Suprapubic skin (tissue), 4 donors: ENCODE measurements around the gene CACNA2D4. TPM values are rescaled to one million over a fixed set of nuclear protein-coding genes. Genes with fewer than 3 reads are reported as not detected.

Experiments
- DNase-seq, 2 donors: peaks; one replicate each; pipeline ENCODE4 v3.0.0-alpha.2; 2019; ENCODE audit warnings: low spot score in 2 of 2
- H3K27ac ChIP-seq: fragments of 200-600 bp; sonication (generic); one replicate; pipeline ENCODE4 v1.5.1; 2019
- H3K27me3 ChIP-seq: fragments of 200-600 bp; sonication (generic); one replicate; pipeline ENCODE4 v1.5.1; 2019
- H3K36me3 ChIP-seq: fragments of 200-600 bp; sonication (generic); one replicate; pipeline ENCODE4 v1.5.1; 2019
- H3K4me1 ChIP-seq: fragments of 200-600 bp; sonication (generic); one replicate; pipeline ENCODE4 v1.5.1; 2019
- H3K4me3 ChIP-seq: fragments of 200-600 bp; sonication (generic); one replicate; pipeline ENCODE4 v1.5.1; 2019; ENCODE audit warnings: mild to moderate bottlenecking
- H3K9me3 ChIP-seq: fragments of 200-600 bp; sonication (generic); one replicate; pipeline ENCODE4 v1.5.1; 2019
- EP300 ChIP-seq: sonication (generic); formaldehyde crosslinking; IDR thresholded peaks from one replicate; pipeline ENCODE4 v1.6.1; 2017; ENCODE audit warnings: antibody characterized with exemption
- POLR2A ChIP-seq, 2 donors: fragments of 450-650 bp; IDR thresholded peaks; one replicate each; pipeline ENCODE4 v1.6.1; 2017; ENCODE audit warnings: antibody characterized with exemption in 2 of 2, mild to moderate bottlenecking in 2 of 2, moderate library complexity in 2 of 2
- POLR2AphosphoS5 ChIP-seq, 3 donors: sonication (generic); formaldehyde crosslinking; IDR thresholded peaks; one replicate each; pipeline ENCODE4 v1.6.1; 2017; ENCODE audit warnings: antibody characterized with exemption in 3 of 3
- WGBS: methylation state at CpG from one replicate; pipeline ENCODE4 v1.1.5; 2018; 5-methylcytosine and 5-hydroxymethylcytosine counted together
- total RNA-seq, 4 donors: library from RNA; depleted of rRNA; stranded (reverse); fragments of >200 nt; gene quantifications; one replicate each; pipeline ENCODE4 v1.1.0, GENCODE V29; 2016
- TF ChIP-seq, protein P1 (sequence below), 2 donors: fragments of 200-600 bp in 1 of 2; fragments of 450-650 bp in 1 of 2; sonication (generic) in 1 of 2; IDR thresholded peaks; one replicate each; pipeline ENCODE4 v1.5.1; 2016 to 2019; ENCODE audit warnings: antibody characterized with exemption in 2 of 2, mild to moderate bottlenecking in 1 of 2, moderate library complexity in 1 of 2

The CACNA2D4 gene
- total RNA-seq, 4 donors from 2014 or later: 0.56 to 1.5 (median 0.97) TPM

DNA sequence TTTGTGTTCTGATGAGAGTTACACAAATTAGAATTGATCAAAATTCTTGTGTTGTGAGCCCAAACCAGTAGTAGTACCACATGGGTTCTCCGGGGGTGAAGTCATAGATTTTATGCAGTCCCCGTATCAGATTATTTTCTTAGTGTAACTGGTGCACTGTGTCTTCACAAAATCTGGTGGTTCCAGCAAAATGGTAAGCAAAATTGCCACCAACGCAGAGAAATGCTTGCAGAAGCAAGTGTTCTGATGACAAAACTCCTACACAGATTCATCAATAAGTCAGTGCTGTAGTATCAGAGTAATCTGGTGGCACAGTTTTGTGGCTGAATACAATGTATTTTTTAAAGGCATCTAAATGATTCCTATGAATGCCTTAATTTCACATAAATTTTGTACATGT lies 1.3 kb upstream of the CACNA2D4 start:
- Histone ChIP-seq H3K9me3 (no peaks in the 10 kb centered on the region), H3K4me3 (no peak overlapping the region), H3K4me1 (peaks cover 2% of the 10 kb centered on the region), H3K27me3 (peaks cover 29% of the 10 kb centered on the region), H3K27ac (no peak overlapping the region), H3K36me3 (no peaks in the 10 kb centered on the region)
- TF ChIP-seq, protein P1, sequence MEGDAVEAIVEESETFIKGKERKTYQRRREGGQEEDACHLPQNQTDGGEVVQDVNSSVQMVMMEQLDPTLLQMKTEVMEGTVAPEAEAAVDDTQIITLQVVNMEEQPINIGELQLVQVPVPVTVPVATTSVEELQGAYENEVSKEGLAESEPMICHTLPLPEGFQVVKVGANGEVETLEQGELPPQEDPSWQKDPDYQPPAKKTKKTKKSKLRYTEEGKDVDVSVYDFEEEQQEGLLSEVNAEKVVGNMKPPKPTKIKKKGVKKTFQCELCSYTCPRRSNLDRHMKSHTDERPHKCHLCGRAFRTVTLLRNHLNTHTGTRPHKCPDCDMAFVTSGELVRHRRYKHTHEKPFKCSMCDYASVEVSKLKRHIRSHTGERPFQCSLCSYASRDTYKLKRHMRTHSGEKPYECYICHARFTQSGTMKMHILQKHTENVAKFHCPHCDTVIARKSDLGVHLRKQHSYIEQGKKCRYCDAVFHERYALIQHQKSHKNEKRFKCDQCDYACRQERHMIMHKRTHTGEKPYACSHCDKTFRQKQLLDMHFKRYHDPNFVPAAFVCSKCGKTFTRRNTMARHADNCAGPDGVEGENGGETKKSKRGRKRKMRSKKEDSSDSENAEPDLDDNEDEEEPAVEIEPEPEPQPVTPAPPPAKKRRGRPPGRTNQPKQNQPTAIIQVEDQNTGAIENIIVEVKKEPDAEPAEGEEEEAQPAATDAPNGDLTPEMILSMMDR (IDR thresholded peaks at IDR 0.05): no peak
- TF ChIP-seq EP300 (no peak), POLR2A (IDR thresholded peaks at IDR 0.05) (no peak), POLR2AphosphoS5 (IDR thresholded peaks at IDR 0.05) (no peak)
- WGBS: 92% methylated on average over 3 of the region's 3 CpGs
- DNase-seq: no peak

DNA sequence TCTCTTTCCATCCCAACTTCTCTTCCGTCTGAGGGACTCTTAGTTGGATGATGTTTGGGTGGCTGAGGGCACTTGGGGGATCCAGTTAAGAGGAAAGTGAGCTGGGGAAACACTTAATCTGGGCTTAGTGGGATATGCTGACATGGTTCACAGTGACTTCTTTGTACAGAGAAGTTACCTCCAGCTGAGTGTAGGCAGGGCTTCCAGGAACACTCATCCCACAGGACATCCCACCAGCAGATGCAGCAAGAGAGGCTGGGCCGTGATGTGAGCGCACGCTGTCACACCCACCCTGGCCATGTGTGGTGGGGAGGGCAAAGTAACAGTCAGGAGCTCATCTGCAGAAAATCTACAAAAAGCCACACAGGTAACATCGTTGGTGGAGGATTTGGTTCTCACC lies 832 bp upstream of the CACNA2D4 start:
- Histone ChIP-seq H3K27me3 (peaks cover 29% of the 10 kb centered on the region), H3K36me3 (no peaks in the 10 kb centered on the region), H3K27ac (no peak overlapping the region), H3K9me3 (no peaks in the 10 kb centered on the region), H3K4me1 (no peaks in the 10 kb centered on the region), H3K4me3 (no peak overlapping the region)
- WGBS: 92% methylated on average over 5 of the region's 5 CpGs
- no peak for TF ChIP-seq POLR2AphosphoS5 (IDR thresholded peaks at IDR 0.05)
- TF ChIP-seq EP300: no peak
- TF ChIP-seq, protein P1 (IDR thresholded peaks at IDR 0.05): no peak
- TF ChIP-seq POLR2A (IDR thresholded peaks at IDR 0.05): no peak
- no peak for DNase-seq

DNA sequence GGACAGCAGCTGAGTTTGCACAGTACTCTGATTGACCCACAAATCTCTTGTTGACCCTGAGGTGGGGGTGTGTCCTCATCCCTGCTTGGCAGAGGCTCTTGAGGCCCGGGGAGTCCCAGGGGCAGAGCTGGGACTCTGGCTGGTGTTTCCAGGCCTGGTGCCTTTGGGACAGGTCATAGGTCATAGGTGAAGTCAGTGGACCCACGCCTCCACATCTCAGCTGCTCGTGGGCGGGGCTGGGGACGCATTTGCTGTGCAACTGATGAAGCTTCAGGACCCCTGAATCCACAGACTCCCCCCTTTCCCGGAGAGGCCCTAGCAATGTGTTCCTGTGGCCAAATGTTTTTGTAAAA lies 408 bp upstream of the CACNA2D4 start:
- no peak for TF ChIP-seq POLR2A (IDR thresholded peaks at IDR 0.05)
- TF ChIP-seq, protein P1 (IDR thresholded peaks at IDR 0.05): no peak
- TF ChIP-seq EP300: no peak
- no peak for TF ChIP-seq POLR2AphosphoS5 (IDR thresholded peaks at IDR 0.05)
- Histone ChIP-seq H3K9me3 (no peaks in the 10 kb centered on the region), H3K27me3 (peaks cover 29% of the 10 kb centered on the region), H3K4me3 (peak overlapping the region; percentile 36), H3K36me3 (no peaks in the 10 kb centered on the region), H3K27ac (peak overlapping the region; percentile 74), H3K4me1 (no peaks in the 10 kb centered on the region)
- 77% methylated on average over 2 of the region's 6 CpGs for WGBS
- DNase-seq: peak in 1 of 2 donors; percentile 76

DNA sequence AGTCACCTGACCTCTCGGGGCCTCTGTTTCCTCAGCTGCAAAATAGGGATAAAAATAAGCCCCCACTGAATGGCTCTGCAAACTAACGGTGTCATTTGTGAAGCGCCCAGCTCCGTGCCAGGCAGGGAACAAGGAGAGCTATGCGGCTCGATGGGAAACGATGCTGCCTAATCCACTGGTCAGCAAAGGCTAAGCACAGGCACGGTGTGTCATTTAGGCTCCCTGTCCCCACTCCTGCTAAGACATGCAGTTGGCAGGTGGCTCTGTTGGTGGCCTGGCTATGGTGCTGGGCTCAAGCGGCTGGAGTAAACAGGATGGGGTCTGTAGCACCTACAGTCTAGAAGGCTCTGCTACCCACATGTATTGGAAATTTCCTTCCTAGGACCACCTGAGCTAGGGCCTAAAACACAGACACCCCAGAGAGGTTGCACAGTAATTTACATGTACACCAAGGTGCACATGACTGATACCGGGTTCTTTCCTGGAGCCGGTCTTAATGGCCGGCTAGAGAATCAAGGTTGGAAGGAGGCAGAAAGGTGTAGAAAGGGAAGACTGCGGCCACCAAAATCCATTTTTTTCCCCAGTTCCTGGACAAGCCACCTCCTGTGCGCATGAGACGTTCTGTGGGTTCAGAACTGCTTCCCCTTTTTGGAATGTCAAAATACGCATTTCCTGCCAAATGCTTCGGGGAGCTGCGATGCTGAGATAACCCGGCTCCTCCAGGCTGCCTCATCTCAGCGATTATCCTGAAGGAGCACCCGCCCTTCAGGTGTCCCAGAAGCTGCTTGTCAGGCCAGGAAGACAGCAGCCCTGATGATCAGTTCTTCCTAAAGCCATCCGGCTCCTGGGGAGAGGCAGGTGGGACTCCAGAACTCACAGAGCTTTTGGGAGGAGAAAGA lies 1.0 kb downstream of the CACNA2D4 start:
- no peak for TF ChIP-seq EP300
- TF ChIP-seq, protein P1 (IDR thresholded peaks at IDR 0.05): no peak
- TF ChIP-seq POLR2A (IDR thresholded peaks at IDR 0.05): peak in 1 of 2 donors; percentile 7
- peaks cover 24% of the 10 kb centered on the region for H3K27me3 ChIP-seq
- peak in 1 of 2 donors; percentile 57 for DNase-seq
- no peaks in the 10 kb centered on the region for H3K4me1 ChIP-seq
- peak overlapping the region; percentile 36 for H3K4me3 ChIP-seq
- no peaks in the 10 kb centered on the region for H3K36me3 ChIP-seq
- WGBS: 63% methylated on average over 16 of the region's 22 CpGs
- H3K27ac ChIP-seq: peak overlapping the region; percentile 74
- no peaks in the 10 kb centered on the region for H3K9me3 ChIP-seq

DNA sequence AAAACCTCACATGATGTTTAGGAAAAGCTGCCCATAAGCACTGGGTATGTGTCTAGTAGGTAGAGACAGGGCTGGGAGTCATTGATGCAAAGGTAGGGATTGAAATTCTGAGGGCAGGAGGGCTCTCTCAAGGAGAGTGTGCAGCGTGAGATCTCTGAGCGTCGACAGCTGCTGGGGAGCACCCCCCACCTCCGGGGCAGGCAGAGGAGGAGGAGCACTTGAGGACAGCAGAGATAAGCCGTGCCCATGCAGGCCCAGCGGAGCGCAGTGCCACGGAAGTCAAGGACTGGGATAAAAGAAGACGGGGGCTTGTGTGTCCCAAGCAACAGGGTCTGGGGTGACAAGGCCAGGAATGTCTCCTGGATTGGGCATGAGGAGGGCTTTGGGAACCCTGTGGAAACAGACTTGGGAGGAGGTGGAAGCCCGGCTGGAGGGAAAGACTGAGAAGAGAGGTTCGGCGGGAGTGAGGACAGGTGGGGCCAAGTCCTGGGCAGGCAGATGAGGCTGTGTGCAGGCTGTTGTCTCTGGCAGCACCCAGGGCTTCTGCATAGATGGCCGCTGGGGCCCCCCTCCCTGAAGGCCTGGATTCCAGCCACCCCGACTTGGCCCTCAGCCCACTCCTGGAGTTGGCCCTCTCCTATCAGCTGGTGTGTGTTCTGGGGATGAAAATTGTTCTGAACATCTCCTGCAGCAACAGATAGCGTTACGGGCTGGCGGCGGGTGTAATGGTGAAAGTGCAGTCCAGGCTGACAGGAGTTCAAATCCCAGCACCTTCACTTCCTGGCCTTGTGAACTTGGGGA lies 1.9 kb downstream of the CACNA2D4 start:
- Histone ChIP-seq H3K36me3 (no peaks in the 10 kb centered on the region), H3K9me3 (no peaks in the 10 kb centered on the region), H3K4me3 (no peak overlapping the region), H3K27me3 (peaks cover 24% of the 10 kb centered on the region), H3K4me1 (no peaks in the 10 kb centered on the region), H3K27ac (no peak overlapping the region)
- no peak for TF ChIP-seq POLR2A (IDR thresholded peaks at IDR 0.05)
- no peak for TF ChIP-seq POLR2AphosphoS5 (IDR thresholded peaks at IDR 0.05)
- no peak for TF ChIP-seq EP300
- peak in 1 of 2 donors; percentile 61 for DNase-seq
- 71% methylated on average over 16 of the region's 18 CpGs for WGBS
